HEK293 (cell line): ENCODE results near the gene HEPHL1.

Experiments
- GLI2 ChIP-seq: fragments of 450-650 bp; formaldehyde crosslinking; IDR thresholded peaks from 2 replicates; pipeline ENCODE4; 2017; ENCODE audit warnings: missing biosample characterization, missing genetic modification characterization, low read depth, borderline replicate concordance
- HOXA7 ChIP-seq: sonication (generic); formaldehyde crosslinking; IDR thresholded peaks from 2 replicates; pipeline ENCODE4 v1.8.1; 2022; ENCODE audit warnings: missing genetic modification reagents, borderline replicate concordance
- KLF10 ChIP-seq: fragments of 450-650 bp; IDR thresholded peaks from 2 replicates; pipeline ENCODE4 v1.5.1; 2018; ENCODE audit warnings: missing biosample characterization, mild to moderate bottlenecking, missing genetic modification characterization
- WT1 ChIP-seq: fragments of 450-650 bp; formaldehyde crosslinking; IDR thresholded peaks from 2 replicates; pipeline ENCODE4 v1.5.1; 2016; ENCODE audit warnings: missing biosample characterization, missing genetic modification characterization
- ZBTB21 ChIP-seq: fragments of 450-650 bp; formaldehyde crosslinking; IDR thresholded peaks from 2 replicates; pipeline ENCODE4 v1.5.1; 2017; ENCODE audit warnings: missing biosample characterization, missing genetic modification characterization
- ZFP41 ChIP-seq: fragments of 450-650 bp; formaldehyde crosslinking; IDR thresholded peaks from 2 replicates; pipeline ENCODE4 v1.5.1; 2016; ENCODE audit warnings: missing biosample characterization, missing genetic modification characterization, borderline replicate concordance
- ZNF138 ChIP-seq: fragments of 450-650 bp; formaldehyde crosslinking; IDR thresholded peaks from 2 replicates; pipeline ENCODE4 v1.5.1; 2016; ENCODE audit warnings: missing biosample characterization, missing genetic modification characterization, borderline replicate concordance
- ZNF140 ChIP-seq: fragments of 450-650 bp; formaldehyde crosslinking; IDR thresholded peaks from 2 replicates; pipeline ENCODE4 v1.5.1; 2016; ENCODE audit warnings: missing biosample characterization, missing genetic modification characterization
- ZNF169 ChIP-seq: fragments of 450-650 bp; formaldehyde crosslinking; IDR thresholded peaks from 2 replicates; pipeline ENCODE4 v1.5.1; 2016; ENCODE audit warnings: missing biosample characterization, missing genetic modification characterization
- ZNF19 ChIP-seq: fragments of 450-650 bp; formaldehyde crosslinking; IDR thresholded peaks from 2 replicates; pipeline ENCODE4; 2016; ENCODE audit warnings: missing biosample characterization, missing genetic modification characterization, low read depth
- ZNF202 ChIP-seq: fragments of 450-650 bp; formaldehyde crosslinking; IDR thresholded peaks from 2 replicates; pipeline ENCODE4 v1.5.1; 2016; ENCODE audit warnings: missing biosample characterization, missing genetic modification characterization, borderline replicate concordance
- ZNF211 ChIP-seq: fragments of 450-650 bp; formaldehyde crosslinking; IDR thresholded peaks from 2 replicates; pipeline ENCODE4 v1.5.1; 2016; ENCODE audit warnings: low read depth, missing biosample characterization, missing genetic modification characterization
- ZNF239 ChIP-seq: fragments of 450-650 bp; formaldehyde crosslinking; IDR thresholded peaks from 2 replicates; pipeline ENCODE4 v1.5.1; 2016; ENCODE audit warnings: missing biosample characterization, missing genetic modification characterization
- ZNF416 ChIP-seq: fragments of 450-650 bp; formaldehyde crosslinking; IDR thresholded peaks from 2 replicates; pipeline ENCODE4 v1.5.1; 2016; ENCODE audit warnings: missing biosample characterization, missing genetic modification characterization
- ZNF426 ChIP-seq: fragments of 450-650 bp; formaldehyde crosslinking; IDR thresholded peaks from 2 replicates; pipeline ENCODE4 v1.5.1; 2017; ENCODE audit warnings: missing biosample characterization, missing genetic modification characterization, mild to moderate bottlenecking, inconsistent platforms, moderate library complexity
- ZNF510 ChIP-seq: fragments of 450-650 bp; formaldehyde crosslinking; IDR thresholded peaks from 2 replicates; pipeline ENCODE4 v1.5.1; 2018; ENCODE audit warnings: mild to moderate bottlenecking, missing genetic modification characterization, missing biosample characterization; ENCODE audit not compliant: insufficient replicate concordance
- ZNF555 ChIP-seq: fragments of 450-650 bp; formaldehyde crosslinking; conservative IDR thresholded peaks from 2 replicates; pipeline ENCODE4 v1.5.1; 2017; ENCODE audit warnings: missing biosample characterization, mild to moderate bottlenecking, missing genetic modification characterization, inconsistent platforms
- ZNF558 ChIP-seq: fragments of 450-650 bp; formaldehyde crosslinking; IDR thresholded peaks from 2 replicates; pipeline ENCODE4 v1.5.1; 2016; ENCODE audit warnings: missing biosample characterization, missing genetic modification characterization
- ZNF623 ChIP-seq: fragments of 450-650 bp; formaldehyde crosslinking; IDR thresholded peaks from 2 replicates; pipeline ENCODE4 v1.5.1; 2016; ENCODE audit warnings: missing biosample characterization, missing genetic modification characterization
- ZNF654 ChIP-seq: fragments of 450-650 bp; formaldehyde crosslinking; IDR thresholded peaks from 2 replicates; pipeline ENCODE4 v1.5.1; 2016; ENCODE audit warnings: low read depth, missing biosample characterization, missing genetic modification characterization
- ZNF707 ChIP-seq: fragments of 450-650 bp; formaldehyde crosslinking; IDR thresholded peaks from 2 replicates; pipeline ENCODE4 v1.5.1; 2016; ENCODE audit warnings: missing biosample characterization, missing genetic modification characterization
- ZNF830 ChIP-seq: fragments of 450-650 bp; IDR thresholded peaks from 2 replicates; pipeline ENCODE4 v1.5.0; 2018; ENCODE audit warnings: missing biosample characterization, missing genetic modification characterization, low read depth, mild to moderate bottlenecking, moderate library complexity
- ZSCAN16 ChIP-seq: fragments of 450-650 bp; formaldehyde crosslinking; IDR thresholded peaks from 2 replicates; pipeline ENCODE4 v1.5.1; 2016; ENCODE audit warnings: missing biosample characterization, missing genetic modification characterization
- TF ChIP-seq, protein P1 (sequence below): fragments of 450-650 bp; formaldehyde crosslinking; conservative IDR thresholded peaks from 2 replicates; pipeline ENCODE4 v1.5.1; 2016; ENCODE audit warnings: low read depth, missing biosample characterization, missing genetic modification characterization
- TF ChIP-seq, protein P2 (sequence below): fragments of 450-650 bp; formaldehyde crosslinking; IDR thresholded peaks from 2 replicates; pipeline ENCODE4 v1.5.1; 2017; ENCODE audit warnings: missing biosample characterization, missing genetic modification characterization
- TF ChIP-seq, protein P3 (sequence below): fragments of 450-650 bp; formaldehyde crosslinking; conservative IDR thresholded peaks from 2 replicates; pipeline ENCODE4 v1.5.1; 2016; ENCODE audit warnings: low read depth, missing biosample characterization, missing genetic modification characterization
- TF ChIP-seq, protein P4 (sequence below): fragments of 450-650 bp; formaldehyde crosslinking; IDR thresholded peaks from 2 replicates; pipeline ENCODE4 v1.5.1; 2016; ENCODE audit warnings: missing biosample characterization, missing genetic modification characterization, borderline replicate concordance

The HEPHL1 gene

DNA sequence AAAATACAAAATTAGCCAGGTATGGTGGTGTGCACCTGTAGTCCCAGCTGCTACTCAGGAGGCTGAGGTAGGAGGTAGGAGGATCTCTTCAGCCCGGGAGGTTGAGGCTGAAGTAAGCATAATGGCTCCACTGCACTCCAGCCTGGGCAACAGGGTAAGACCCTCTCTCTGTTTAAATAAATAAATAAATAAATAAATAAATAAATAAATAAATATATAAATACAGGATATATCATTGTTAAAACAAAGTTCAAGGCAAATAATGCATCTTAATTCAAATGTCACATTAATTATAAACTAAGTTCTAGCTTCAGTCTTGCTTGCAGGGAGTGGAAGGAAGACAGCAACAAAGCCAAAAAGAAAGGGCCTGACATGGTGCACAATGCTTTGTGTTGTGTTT lies 63.0 kb downstream of the HEPHL1 start (continued):
- TF ChIP-seq, protein P1, sequence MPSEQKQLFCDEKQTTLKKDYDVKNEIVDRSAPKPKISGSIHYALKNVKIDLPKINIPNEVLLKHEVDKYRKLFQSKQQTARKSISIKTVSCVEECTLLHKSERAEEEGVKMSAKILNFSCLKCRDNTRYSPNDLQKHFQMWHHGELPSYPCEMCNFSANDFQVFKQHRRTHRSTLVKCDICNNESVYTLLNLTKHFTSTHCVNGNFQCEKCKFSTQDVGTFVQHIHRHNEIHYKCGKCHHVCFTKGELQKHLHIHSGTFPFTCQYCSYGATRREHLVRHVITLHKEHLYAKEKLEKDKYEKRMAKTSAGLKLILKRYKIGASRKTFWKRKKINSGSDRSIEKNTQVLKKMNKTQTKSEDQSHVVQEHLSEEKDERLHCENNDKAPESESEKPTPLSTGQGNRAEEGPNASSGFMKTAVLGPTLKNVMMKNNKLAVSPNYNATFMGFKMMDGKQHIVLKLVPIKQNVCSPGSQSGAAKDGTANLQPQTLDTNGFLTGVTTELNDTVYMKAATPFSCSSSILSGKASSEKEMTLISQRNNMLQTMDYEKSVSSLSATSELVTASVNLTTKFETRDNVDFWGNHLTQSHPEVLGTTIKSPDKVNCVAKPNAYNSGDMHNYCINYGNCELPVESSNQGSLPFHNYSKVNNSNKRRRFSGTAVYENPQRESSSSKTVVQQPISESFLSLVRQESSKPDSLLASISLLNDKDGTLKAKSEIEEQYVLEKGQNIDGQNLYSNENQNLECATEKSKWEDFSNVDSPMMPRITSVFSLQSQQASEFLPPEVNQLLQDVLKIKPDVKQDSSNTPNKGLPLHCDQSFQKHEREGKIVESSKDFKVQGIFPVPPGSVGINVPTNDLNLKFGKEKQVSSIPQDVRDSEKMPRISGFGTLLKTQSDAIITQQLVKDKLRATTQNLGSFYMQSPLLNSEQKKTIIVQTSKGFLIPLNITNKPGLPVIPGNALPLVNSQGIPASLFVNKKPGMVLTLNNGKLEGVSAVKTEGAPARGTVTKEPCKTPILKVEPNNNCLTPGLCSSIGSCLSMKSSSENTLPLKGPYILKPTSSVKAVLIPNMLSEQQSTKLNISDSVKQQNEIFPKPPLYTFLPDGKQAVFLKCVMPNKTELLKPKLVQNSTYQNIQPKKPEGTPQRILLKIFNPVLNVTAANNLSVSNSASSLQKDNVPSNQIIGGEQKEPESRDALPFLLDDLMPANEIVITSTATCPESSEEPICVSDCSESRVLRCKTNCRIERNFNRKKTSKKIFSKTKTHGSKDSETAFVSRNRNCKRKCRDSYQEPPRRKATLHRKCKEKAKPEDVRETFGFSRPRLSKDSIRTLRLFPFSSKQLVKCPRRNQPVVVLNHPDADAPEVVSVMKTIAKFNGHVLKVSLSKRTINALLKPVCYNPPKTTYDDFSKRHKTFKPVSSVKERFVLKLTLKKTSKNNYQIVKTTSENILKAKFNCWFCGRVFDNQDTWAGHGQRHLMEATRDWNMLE (tag by site-specific recombination), result peak; percentile 72
- TF ChIP-seq, protein P2, sequence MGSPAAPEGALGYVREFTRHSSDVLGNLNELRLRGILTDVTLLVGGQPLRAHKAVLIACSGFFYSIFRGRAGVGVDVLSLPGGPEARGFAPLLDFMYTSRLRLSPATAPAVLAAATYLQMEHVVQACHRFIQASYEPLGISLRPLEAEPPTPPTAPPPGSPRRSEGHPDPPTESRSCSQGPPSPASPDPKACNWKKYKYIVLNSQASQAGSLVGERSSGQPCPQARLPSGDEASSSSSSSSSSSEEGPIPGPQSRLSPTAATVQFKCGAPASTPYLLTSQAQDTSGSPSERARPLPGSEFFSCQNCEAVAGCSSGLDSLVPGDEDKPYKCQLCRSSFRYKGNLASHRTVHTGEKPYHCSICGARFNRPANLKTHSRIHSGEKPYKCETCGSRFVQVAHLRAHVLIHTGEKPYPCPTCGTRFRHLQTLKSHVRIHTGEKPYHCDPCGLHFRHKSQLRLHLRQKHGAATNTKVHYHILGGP (tag by site-specific recombination), result no peak
- TF ChIP-seq ZNF707, result no peak
- peak; percentile 62 for TF ChIP-seq ZNF623 (tag by site-specific recombination)
- no peak for TF ChIP-seq ZNF138 (tag by site-specific recombination)
- TF ChIP-seq WT1 (tag by site-specific recombination), result no peak
- peak; percentile 38; the same call in 1 of the 2 replicates for TF ChIP-seq ZNF140 (tag by site-specific recombination)
- no peak for TF ChIP-seq ZNF239 (tag by site-specific recombination)
- TF ChIP-seq ZSCAN16, result no peak
- TF ChIP-seq ZNF555 (tag by site-specific recombination), result peak; percentile 60
- peak; percentile 18; the same call in 1 of the 2 replicates for TF ChIP-seq ZNF202
- no peak for TF ChIP-seq KLF10 (tag by site-specific recombination)
- TF ChIP-seq ZNF654 (tag by site-specific recombination), result no peak
- no peak for TF ChIP-seq ZNF169
- TF ChIP-seq, protein P3, sequence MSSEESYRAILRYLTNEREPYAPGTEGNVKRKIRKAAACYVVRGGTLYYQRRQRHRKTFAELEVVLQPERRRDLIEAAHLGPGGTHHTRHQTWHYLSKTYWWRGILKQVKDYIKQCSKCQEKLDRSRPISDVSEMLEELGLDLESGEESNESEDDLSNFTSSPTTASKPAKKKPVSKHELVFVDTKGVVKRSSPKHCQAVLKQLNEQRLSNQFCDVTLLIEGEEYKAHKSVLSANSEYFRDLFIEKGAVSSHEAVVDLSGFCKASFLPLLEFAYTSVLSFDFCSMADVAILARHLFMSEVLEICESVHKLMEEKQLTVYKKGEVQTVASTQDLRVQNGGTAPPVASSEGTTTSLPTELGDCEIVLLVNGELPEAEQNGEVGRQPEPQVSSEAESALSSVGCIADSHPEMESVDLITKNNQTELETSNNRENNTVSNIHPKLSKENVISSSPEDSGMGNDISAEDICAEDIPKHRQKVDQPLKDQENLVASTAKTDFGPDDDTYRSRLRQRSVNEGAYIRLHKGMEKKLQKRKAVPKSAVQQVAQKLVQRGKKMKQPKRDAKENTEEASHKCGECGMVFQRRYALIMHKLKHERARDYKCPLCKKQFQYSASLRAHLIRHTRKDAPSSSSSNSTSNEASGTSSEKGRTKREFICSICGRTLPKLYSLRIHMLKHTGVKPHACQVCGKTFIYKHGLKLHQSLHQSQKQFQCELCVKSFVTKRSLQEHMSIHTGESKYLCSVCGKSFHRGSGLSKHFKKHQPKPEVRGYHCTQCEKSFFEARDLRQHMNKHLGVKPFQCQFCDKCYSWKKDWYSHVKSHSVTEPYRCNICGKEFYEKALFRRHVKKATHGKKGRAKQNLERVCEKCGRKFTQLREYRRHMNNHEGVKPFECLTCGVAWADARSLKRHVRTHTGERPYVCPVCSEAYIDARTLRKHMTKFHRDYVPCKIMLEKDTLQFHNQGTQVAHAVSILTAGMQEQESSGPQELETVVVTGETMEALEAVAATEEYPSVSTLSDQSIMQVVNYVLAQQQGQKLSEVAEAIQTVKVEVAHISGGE (tag by site-specific recombination), result peak; percentile 67
- TF ChIP-seq ZNF558, result no peak
- 0 out of 2 replicates have a peak, but pooled peaks have one; percentile 21 for TF ChIP-seq ZNF19
- TF ChIP-seq, protein P4, sequence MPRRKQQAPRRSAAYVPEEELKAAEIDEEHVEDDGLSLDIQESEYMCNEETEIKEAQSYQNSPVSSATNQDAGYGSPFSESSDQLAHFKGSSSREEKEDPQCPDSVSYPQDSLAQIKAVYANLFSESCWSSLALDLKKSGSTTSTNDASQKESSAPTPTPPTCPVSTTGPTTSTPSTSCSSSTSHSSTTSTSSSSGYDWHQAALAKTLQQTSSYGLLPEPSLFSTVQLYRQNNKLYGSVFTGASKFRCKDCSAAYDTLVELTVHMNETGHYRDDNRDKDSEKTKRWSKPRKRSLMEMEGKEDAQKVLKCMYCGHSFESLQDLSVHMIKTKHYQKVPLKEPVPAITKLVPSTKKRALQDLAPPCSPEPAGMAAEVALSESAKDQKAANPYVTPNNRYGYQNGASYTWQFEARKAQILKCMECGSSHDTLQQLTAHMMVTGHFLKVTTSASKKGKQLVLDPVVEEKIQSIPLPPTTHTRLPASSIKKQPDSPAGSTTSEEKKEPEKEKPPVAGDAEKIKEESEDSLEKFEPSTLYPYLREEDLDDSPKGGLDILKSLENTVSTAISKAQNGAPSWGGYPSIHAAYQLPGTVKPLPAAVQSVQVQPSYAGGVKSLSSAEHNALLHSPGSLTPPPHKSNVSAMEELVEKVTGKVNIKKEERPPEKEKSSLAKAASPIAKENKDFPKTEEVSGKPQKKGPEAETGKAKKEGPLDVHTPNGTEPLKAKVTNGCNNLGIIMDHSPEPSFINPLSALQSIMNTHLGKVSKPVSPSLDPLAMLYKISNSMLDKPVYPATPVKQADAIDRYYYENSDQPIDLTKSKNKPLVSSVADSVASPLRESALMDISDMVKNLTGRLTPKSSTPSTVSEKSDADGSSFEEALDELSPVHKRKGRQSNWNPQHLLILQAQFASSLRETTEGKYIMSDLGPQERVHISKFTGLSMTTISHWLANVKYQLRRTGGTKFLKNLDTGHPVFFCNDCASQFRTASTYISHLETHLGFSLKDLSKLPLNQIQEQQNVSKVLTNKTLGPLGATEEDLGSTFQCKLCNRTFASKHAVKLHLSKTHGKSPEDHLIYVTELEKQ (tag by site-specific recombination), result no peak
- peak; percentile 28; the same call in 1 of the 2 replicates for TF ChIP-seq GLI2 (tag by site-specific recombination)
- no peak for TF ChIP-seq ZBTB21
- TF ChIP-seq ZNF426 (tag by site-specific recombination), result peak; percentile 65
- TF ChIP-seq ZNF830 (tag by site-specific recombination), result no peak
- TF ChIP-seq ZNF510 (tag by site-specific recombination), result peak; percentile 37
- no peak for TF ChIP-seq ZNF416 (tag by site-specific recombination)
- TF ChIP-seq ZFP41, result no peak
- TF ChIP-seq ZNF211 (tag by site-specific recombination), result no peak
- no peak for TF ChIP-seq HOXA7 (CRISPR knock-in tag)
